ENCODE measurements around the gene G6PC3.
A peak's percentile ranks its signal among the peaks of the same experiment; 100 is the strongest.

The G6PC3 gene

DNA sequence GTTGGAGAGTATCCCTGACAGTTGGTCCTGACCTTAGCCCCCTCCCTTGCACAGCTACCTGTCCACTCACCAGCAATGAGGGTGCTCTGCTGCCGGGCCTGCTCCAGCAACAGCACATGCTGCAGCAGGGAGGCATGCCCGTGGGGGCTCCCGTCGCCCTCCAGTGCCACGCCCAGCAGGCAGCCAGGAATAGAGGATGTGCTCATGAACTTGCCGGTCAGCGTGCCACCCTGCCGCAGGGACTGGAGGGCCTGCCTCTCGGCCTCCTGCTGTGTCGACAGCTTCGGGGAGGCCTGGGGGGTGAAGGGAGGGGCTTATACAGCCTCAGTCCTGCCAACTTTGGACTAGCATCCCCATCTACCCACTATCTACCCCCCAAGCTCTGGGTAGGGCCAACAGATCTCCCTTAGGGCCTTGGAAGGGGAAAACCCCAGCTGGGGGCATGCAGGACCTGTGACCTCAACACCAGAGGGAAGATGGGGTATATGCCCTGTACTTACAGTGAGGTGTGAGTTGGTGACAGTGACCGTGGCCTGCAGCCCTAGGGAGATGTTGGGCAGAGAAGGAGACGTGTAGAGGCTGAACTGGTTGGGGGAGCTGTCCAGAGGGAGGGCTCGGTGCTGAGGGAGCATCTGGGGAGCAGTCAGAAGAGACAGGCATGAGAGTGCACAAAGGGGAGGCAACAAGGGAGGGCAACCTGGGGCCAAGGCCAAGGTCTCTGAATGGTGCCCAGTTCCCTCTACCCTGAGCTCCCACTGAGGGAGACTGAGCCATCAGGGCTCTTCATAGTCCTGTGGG, 20.9 kb downstream of the G6PC3 start:
- H3K4me3 ChIP-seq (replicated peaks; ENCODE audit: low read depth, low read length), result no peak overlapping the region
- DNase-seq (ENCODE audit: extremely low read depth, low read depth), result no peak
- TF ChIP-seq CTCF (IDR thresholded peaks at IDR 0.05; ENCODE audit: low read depth, low read length, missing control alignments), result no peak

DNA sequence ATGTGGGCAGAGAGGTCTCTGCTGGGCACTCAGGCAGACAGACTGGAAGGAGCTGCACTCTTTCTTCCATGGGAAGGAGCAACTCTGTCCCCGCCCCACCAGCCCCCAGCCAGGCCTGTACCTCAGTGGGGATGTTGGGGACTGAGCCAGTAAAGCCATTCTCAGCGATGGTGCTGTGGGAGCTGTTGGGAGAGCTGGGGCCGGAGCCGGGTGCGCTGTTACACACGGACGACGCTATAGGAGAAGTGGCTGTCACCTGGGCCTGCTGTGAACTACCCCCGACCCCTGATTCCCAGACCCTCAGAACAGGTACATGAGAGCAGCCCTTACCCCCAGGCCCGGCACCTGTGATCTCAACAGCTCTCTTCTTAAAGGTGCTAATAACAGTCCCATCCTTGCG, 21.5 kb downstream of the G6PC3 start:
- TF ChIP-seq CTCF (IDR thresholded peaks at IDR 0.05; ENCODE audit: low read depth, low read length, missing control alignments), result no peak
- H3K4me3 ChIP-seq (replicated peaks; ENCODE audit: low read depth, low read length), result no peak overlapping the region
- no peak for DNase-seq (ENCODE audit: extremely low read depth, low read depth)

DNA sequence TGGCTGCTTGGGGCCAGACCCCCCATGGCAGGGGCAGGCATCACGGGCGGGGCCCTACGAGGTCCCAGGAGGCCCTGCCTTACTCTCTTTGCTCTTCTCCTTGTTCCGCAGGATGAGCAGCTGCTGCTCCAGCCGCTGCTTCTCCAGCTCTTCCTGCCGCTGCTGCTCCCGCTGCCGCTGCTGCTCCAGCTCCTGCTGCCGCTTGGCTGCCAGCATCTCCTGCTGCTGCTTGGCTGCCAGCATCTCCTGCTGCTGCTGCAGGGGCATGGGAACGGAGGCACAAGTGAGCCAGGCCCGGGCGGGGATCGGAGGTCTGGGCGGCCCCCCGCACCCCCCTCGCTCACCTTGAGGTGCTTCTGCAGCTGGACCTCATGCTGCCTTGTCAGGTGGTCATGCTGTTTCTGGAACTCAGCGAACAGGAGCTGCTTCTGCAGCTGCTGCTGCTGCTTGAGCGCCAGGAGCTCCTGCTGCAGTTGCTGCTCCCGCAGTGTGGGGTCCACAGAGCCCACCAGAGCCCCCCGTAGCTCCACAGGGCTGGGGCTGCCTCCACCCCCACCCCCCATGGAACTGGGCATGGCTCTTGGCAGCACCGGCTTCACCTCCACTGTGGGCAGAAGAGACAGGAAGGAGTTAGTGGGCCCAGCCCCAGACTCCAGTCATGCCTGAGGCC, 22.8 kb downstream of the G6PC3 start:
- H3K4me3 ChIP-seq (replicated peaks; ENCODE audit: low read depth, low read length), result no peak overlapping the region
- TF ChIP-seq CTCF (IDR thresholded peaks at IDR 0.05; ENCODE audit: low read depth, low read length, missing control alignments), result no peak
- no peak for DNase-seq (ENCODE audit: extremely low read depth, low read depth)

- no peak overlapping the region for H3K4me3 ChIP-seq (replicated peaks; ENCODE audit: low read depth, low read length)
- no peak for TF ChIP-seq CTCF (IDR thresholded peaks at IDR 0.05; ENCODE audit: low read depth, low read length, missing control alignments)
- no peak for DNase-seq (ENCODE audit: extremely low read depth, low read depth)
These were observed 24.3 kb downstream of the G6PC3 start for GRCh38 chr17:44094701-44095387.

DNA sequence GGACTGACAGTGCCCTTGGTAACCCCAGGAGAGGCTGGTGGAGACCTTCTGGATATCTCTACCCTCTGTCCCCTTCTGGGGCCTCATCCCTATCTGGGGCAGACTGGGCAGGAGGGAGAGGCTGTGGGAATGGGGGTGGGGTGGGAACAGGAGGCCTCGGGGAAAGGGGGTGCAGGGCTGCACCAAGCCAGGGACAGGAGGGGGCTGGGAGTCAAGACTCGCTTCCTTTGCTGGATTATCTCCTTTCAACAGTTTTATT, 24.8 kb downstream of the G6PC3 start:
- TF ChIP-seq CTCF (IDR thresholded peaks at IDR 0.05; ENCODE audit: low read depth, low read length, missing control alignments), result no peak
- no peak overlapping the region for H3K4me3 ChIP-seq (replicated peaks; ENCODE audit: low read depth, low read length)
- DNase-seq (ENCODE audit: extremely low read depth, low read depth), result no peak

GRCh38 chr17:44095647-44096496, 25.3 kb downstream of the G6PC3 start:
- peak overlapping the region; percentile 30 for H3K4me3 ChIP-seq (replicated peaks; ENCODE audit: low read depth, low read length)
- DNase-seq (ENCODE audit: extremely low read depth, low read depth), result peak; percentile 80
- TF ChIP-seq CTCF (IDR thresholded peaks at IDR 0.05; ENCODE audit: low read depth, low read length, missing control alignments), result peak; percentile 9

Data from HFF-Myc (cell line).